Effector memory CD8-positive, alpha-beta T cell (primary cell): ENCODE results near the gene ANKRD55.
"Not testable (repeated sequence)": the region's sequence is repeated elsewhere in the genome, so short reads cannot be mapped to it uniquely, and the experiment has no call there.

Source experiments
- ATAC-seq: fragments of 150-1000 bp; cut with Tn5 transposase; replicated peaks from 2 replicates; pipeline ENCODE4 v1.10.0; 2021; ENCODE audit warnings: mild to moderate bottlenecking, moderate library complexity
- DNase-seq, 3 experiments: peaks; one replicate each; pipeline ENCODE4 v3.0.0; 2021
- H3K27ac Mint-ChIP-seq, 2 donors: one replicate each; pipeline ENCODE4 v1.8.0; 2022; ENCODE audit warnings: mild to moderate bottlenecking in 2 of 2, mixed read lengths in 2 of 2, moderate library complexity in 2 of 2
- H3K27me3 Mint-ChIP-seq, 2 donors: one replicate each; pipeline ENCODE4 v1.8.0; 2022; ENCODE audit warnings: mixed read lengths in 2 of 2
- H3K36me3 Mint-ChIP-seq: one replicate; pipeline ENCODE4 v1.8.0; 2022; ENCODE audit warnings: mild to moderate bottlenecking, moderate library complexity, mixed read lengths; ENCODE audit not compliant: insufficient read depth
- H3K4me1 Mint-ChIP-seq, 2 donors: one replicate each; pipeline ENCODE4 v1.8.0; 2022; ENCODE audit warnings: low read depth in 2 of 2, mixed read lengths in 2 of 2
- H3K4me3 Mint-ChIP-seq, 2 donors: one replicate each; pipeline ENCODE4 v1.8.0; 2022; ENCODE audit warnings: mild to moderate bottlenecking in 2 of 2, mixed read lengths in 2 of 2, moderate library complexity in 2 of 2
- H3K9me3 Mint-ChIP-seq, 2 donors: one replicate each; pipeline ENCODE4 v1.8.0; 2022; ENCODE audit warnings: mixed read lengths in 2 of 2

Gene ANKRD55

GRCh38 chr5:56150756-56151155 is 82.4 kb downstream of the ANKRD55 start:
- not testable (repeated sequence) for H3K9me3 Mint-ChIP-seq

GRCh38 chr5:56148453-56148971 is 84.6 kb downstream of the ANKRD55 start:
- Mint-ChIP-seq H3K36me3 (no peaks in the 10 kb centered on the region), H3K4me1 (peaks cover 11 to 13% of the 10 kb centered on the region in 2 donors), H3K9me3 (no peaks in the 10 kb centered on the region), H3K4me3 (no peak overlapping the region), H3K27me3 (no peaks in the 10 kb centered on the region), H3K27ac (no peak overlapping the region)
- DNase-seq (no peak), ATAC-seq (peak; percentile 31)

More at GRCh38 chr5:56150756-56151155, 82.4 kb downstream of the ANKRD55 start:
- H3K27ac Mint-ChIP-seq, ATAC-seq, H3K27me3 Mint-ChIP-seq, H3K36me3 Mint-ChIP-seq, H3K4me3 Mint-ChIP-seq, DNase-seq: not testable (repeated sequence)
- peaks cover 14 to 17% of the 10 kb centered on the region in 2 donors for H3K4me1 Mint-ChIP-seq

GRCh38 chr5:56147659-56148230 is 85.4 kb downstream of the ANKRD55 start:
- H3K36me3 Mint-ChIP-seq = no peaks in the 10 kb centered on the region
- H3K4me1 Mint-ChIP-seq = peaks cover 5% of the 10 kb centered on the region in 2 donors
- no peaks in the 10 kb centered on the region for H3K27me3 Mint-ChIP-seq
- no peak overlapping the region for H3K27ac Mint-ChIP-seq
- H3K9me3 Mint-ChIP-seq = no peaks in the 10 kb centered on the region
- DNase-seq (no peak), ATAC-seq (no peak)
- H3K4me3 Mint-ChIP-seq = no peak overlapping the region

DNA sequence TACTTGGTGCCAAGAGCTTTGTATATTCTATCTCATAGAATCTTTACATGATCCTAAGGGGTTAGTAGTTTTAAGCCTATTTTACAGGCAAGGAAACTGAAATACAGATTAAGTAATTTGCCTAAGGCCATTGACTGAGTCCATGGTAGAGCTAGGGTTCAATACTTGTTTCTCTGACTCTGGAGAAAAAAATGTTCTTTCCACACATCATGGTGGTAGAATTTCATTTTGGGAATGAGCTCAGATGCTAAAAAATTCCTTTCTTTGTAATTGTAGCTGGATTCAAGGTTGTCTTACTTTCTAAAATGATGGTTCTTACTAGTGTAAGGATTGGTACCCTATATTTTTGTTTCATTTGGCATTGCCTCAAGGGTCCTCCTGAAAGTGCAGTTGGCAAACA is 86.0 kb downstream of the ANKRD55 start:
- Mint-ChIP-seq H3K4me1 (no peaks in the 10 kb centered on the region), H3K27ac (no peak overlapping the region)

GRCh38 chr5:56146674-56147073 is 86.5 kb downstream of the ANKRD55 start:
- Mint-ChIP-seq H3K36me3 (no peaks in the 10 kb centered on the region), H3K4me3 (no peak overlapping the region), H3K4me1 (no peaks in the 10 kb centered on the region), H3K9me3 (no peaks in the 10 kb centered on the region), H3K27me3 (no peaks in the 10 kb centered on the region), H3K27ac (no peak overlapping the region)
- ATAC-seq (no peak), DNase-seq (no peak)

More for the DNA sequence above, 86.0 kb downstream of the ANKRD55 start:
- H3K4me3 Mint-ChIP-seq = no peak overlapping the region
- no peak for ATAC-seq
- H3K36me3 Mint-ChIP-seq = no peaks in the 10 kb centered on the region
- H3K27me3 Mint-ChIP-seq = no peaks in the 10 kb centered on the region
- DNase-seq = no peak
- H3K9me3 Mint-ChIP-seq = no peaks in the 10 kb centered on the region

DNA sequence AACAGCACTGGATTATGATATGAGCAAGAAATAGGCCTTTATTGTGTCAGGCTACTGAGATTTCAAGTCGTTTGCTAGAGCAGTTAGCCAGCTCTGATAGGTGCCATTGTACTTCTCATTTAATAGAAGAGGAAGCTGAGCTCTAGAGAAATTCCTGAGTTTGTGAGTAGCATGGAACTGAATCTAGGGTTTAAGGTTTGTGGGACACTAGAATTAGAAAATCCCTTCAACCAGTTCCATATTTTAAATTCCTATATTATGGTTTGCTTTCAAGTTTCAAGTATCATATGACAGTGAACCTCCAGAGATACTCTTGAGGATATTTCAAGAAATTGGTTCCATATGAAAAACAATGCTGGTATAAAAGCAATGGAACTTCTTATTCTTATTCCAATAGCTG is 87.6 kb downstream of the ANKRD55 start:
- H3K4me3 Mint-ChIP-seq = no peak overlapping the region
- H3K9me3 Mint-ChIP-seq = no peaks in the 10 kb centered on the region
- no peaks in the 10 kb centered on the region for H3K36me3 Mint-ChIP-seq
- H3K27me3 Mint-ChIP-seq = no peaks in the 10 kb centered on the region
- DNase-seq (no peak), ATAC-seq (no peak)
- H3K4me1 Mint-ChIP-seq = no peaks in the 10 kb centered on the region
- H3K27ac Mint-ChIP-seq = no peak overlapping the region

- no peaks in the 10 kb centered on the region for H3K27me3 Mint-ChIP-seq
- DNase-seq = no peak
- H3K9me3 Mint-ChIP-seq = no peaks in the 10 kb centered on the region
- ATAC-seq = no peak
- H3K4me1 Mint-ChIP-seq = no peaks in the 10 kb centered on the region
- no peaks in the 10 kb centered on the region for H3K36me3 Mint-ChIP-seq
- no peak overlapping the region for H3K27ac Mint-ChIP-seq
- H3K4me3 Mint-ChIP-seq = no peak overlapping the region
These were observed 88.0 kb downstream of the ANKRD55 start for GRCh38 chr5:56145106-56145505.

DNA sequence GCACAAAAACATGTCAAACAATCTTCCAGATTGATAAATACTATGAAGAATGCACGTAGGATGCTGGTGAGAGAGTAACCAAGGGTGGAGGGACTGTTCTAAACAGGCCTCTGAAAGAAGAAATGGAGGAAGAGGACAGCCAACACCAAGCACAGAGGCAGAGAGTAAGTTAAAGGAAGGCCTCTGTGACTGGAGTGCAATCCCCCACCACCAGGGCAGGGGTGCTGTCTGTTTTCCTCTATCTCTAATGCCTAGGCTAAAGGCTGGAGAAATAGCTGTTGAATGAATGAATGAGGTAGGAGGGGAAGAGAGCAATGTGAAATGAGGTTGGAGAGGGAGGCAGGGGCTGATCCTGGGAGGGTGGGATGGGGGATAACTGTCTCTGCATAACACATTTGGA is 88.9 kb downstream of the ANKRD55 start:
- Mint-ChIP-seq H3K36me3 (no peaks in the 10 kb centered on the region), H3K4me1 (no peaks in the 10 kb centered on the region), H3K9me3 (no peaks in the 10 kb centered on the region), H3K27ac (no peak overlapping the region), H3K4me3 (no peak overlapping the region), H3K27me3 (no peaks in the 10 kb centered on the region)
- no peak for DNase-seq
- no peak for ATAC-seq

DNA sequence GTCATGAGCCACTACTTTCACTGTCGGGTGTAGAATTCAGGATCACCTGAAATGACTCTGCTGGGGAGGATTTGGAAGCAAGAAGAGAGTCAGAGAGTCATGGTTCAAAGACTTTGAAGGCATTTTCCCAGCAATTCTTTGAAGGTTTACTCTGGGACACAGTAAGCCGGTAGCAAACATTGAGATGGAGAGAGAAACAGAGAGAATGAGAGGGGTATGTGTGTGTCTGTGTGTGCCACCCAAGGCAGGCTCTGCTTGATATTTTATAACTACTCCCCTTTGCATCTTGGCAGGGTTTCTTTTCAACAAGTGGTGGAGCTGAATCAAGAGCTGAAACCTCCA is 89.8 kb downstream of the ANKRD55 start:
- ATAC-seq (no peak), DNase-seq (no peak)
- H3K27ac Mint-ChIP-seq = no peak overlapping the region
- no peaks in the 10 kb centered on the region for H3K27me3 Mint-ChIP-seq
- no peak overlapping the region for H3K4me3 Mint-ChIP-seq
- no peaks in the 10 kb centered on the region for H3K4me1 Mint-ChIP-seq
- H3K9me3 Mint-ChIP-seq = no peaks in the 10 kb centered on the region
- H3K36me3 Mint-ChIP-seq = no peaks in the 10 kb centered on the region

DNA sequence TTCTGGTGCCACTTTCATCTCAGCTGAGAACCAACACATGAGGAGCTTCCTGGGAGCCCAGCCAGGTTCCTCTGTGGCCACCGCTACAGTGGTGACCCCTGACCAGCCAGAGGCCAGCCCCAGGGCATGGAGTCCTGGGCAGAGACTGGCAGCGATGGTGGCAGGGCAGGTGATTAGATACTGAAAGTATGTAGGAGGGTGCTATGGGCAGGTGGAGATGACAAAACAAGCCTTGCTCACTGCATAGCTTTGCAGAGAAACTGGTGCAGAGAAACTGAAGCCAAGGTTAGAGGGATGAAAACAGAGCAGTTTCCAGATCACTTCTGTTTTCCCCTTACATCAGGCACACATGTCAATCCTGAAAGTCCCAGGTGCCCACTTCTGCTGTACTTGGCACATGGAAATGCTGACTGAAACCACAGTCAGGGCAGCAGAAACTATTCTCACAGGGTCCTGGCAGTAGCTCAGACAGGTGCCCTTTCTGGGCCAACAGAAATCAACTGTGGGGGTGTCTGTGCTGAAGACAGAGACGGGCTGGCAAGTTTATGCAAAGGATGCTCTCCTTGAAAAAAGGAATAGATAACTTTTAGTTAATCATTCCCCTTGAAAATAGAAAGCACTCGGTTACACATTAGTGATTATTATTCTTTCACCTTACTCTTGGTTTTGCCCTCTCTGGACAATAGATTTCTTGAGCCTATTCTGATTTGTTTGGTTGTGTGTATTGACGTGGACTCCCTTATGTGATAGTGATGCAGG is 90.3 kb downstream of the ANKRD55 start:
- Mint-ChIP-seq H3K4me1 (peaks cover 0 to under 1% of the 10 kb centered on the region in 2 donors), H3K4me3 (no peak overlapping the region), H3K9me3 (no peaks in the 10 kb centered on the region), H3K36me3 (no peaks in the 10 kb centered on the region), H3K27me3 (no peaks in the 10 kb centered on the region), H3K27ac (no peak overlapping the region)
- ATAC-seq (no peak), DNase-seq (no peak)

GRCh38 chr5:56142233-56142613 is 90.9 kb downstream of the ANKRD55 start:
- Mint-ChIP-seq H3K27me3 (no peaks in the 10 kb centered on the region), H3K9me3 (no peaks in the 10 kb centered on the region), H3K4me3 (no peak overlapping the region), H3K36me3 (no peaks in the 10 kb centered on the region), H3K27ac (no peak overlapping the region), H3K4me1 (peaks cover 0 to 2% of the 10 kb centered on the region in 2 donors)
- ATAC-seq (no peak), DNase-seq (no peak)

- H3K36me3 Mint-ChIP-seq = no peaks in the 10 kb centered on the region
- no peaks in the 10 kb centered on the region for H3K27me3 Mint-ChIP-seq
- ATAC-seq (no peak), DNase-seq (no peak)
- H3K9me3 Mint-ChIP-seq = no peaks in the 10 kb centered on the region
- no peak overlapping the region for H3K27ac Mint-ChIP-seq
- H3K4me1 Mint-ChIP-seq = peaks cover 0 to 2% of the 10 kb centered on the region in 2 donors
- H3K4me3 Mint-ChIP-seq = no peak overlapping the region
These were observed 93.1 kb downstream of the ANKRD55 start for GRCh38 chr5:56140073-56140472.

- H3K27me3 Mint-ChIP-seq = peaks cover 23% of the 10 kb centered on the region in 2 donors
- DNase-seq (no peak), ATAC-seq (no peak)
- H3K27ac Mint-ChIP-seq = no peak overlapping the region
- H3K36me3 Mint-ChIP-seq = no peaks in the 10 kb centered on the region
- H3K4me3 Mint-ChIP-seq = no peak overlapping the region
- no peaks in the 10 kb centered on the region for H3K4me1 Mint-ChIP-seq
- peaks cover 0 to 4% of the 10 kb centered on the region in 2 donors for H3K9me3 Mint-ChIP-seq
These were observed 102.5 kb downstream of the ANKRD55 start for GRCh38 chr5:56130664-56131063.

- Mint-ChIP-seq H3K27me3 (peaks cover 23% of the 10 kb centered on the region in 2 donors), H3K4me3 (no peak overlapping the region), H3K36me3 (no peaks in the 10 kb centered on the region), H3K27ac (no peak overlapping the region), H3K4me1 (no peaks in the 10 kb centered on the region), H3K9me3 (peaks cover 0 to 4% of the 10 kb centered on the region in 2 donors)
- no peak for ATAC-seq
- no peak for DNase-seq
These were observed 103.8 kb downstream of the ANKRD55 start for GRCh38 chr5:56129288-56129687.
